GM23338 (cell line): ENCODE results near the gene MCAM. TPM values are rescaled to one million over a fixed set of nuclear protein-coding genes. Genes with fewer than 3 reads are reported as not detected.

Experiments
- ATAC-seq: fragments of 200-7000 bp; cut with Tn5 transposase; 3 replicates; pipeline ENCODE4 v1.9.1; 2020
- DNase-seq: peaks from one replicate; pipeline ENCODE4 v3.0.0-alpha.2; 2015; ENCODE audit warnings: low spot score
- H2AFZ ChIP-seq: fragments of 200-600 bp; sonication (generic); 2 replicates; pipeline ENCODE4 v1.8.0; 2016; ENCODE audit warnings: antibody characterized with exemption, mild to moderate bottlenecking, moderate library complexity
- H3F3A ChIP-seq: fragments of 200-600 bp; sonication (generic); replicated peaks from 2 replicates; pipeline ENCODE4 v1.8.0; 2017; ENCODE audit warnings: antibody characterized with exemption, mixed run types, low read depth
- H3K27ac ChIP-seq: fragments of 200-600 bp; sonication (generic); 2 replicates; pipeline ENCODE4 v1.6.1; 2016; ENCODE audit warnings: low read depth
- H3K27me3 ChIP-seq: fragments of 200-600 bp; sonication (generic); 2 replicates; pipeline ENCODE4 v1.8.0; 2016; ENCODE audit warnings: mild to moderate bottlenecking, mixed run types, moderate library complexity; ENCODE audit not compliant: insufficient read depth
- H3K36me3 ChIP-seq: fragments of 200-600 bp; sonication (generic); 2 replicates; pipeline ENCODE4 v1.8.0; 2016; ENCODE audit warnings: mild to moderate bottlenecking; ENCODE audit not compliant: insufficient read depth
- H3K4me1 ChIP-seq: fragments of 200-600 bp; sonication (generic); 2 replicates; pipeline ENCODE4 v1.8.0; 2016; ENCODE audit warnings: mild to moderate bottlenecking, moderate library complexity; ENCODE audit not compliant: insufficient read depth
- H3K4me2 ChIP-seq: fragments of 200-600 bp; sonication (generic); 2 replicates; pipeline ENCODE4 v1.7.1; 2017; ENCODE audit warnings: mixed run types
- H3K4me3 ChIP-seq: fragments of 200-600 bp; sonication (generic); 2 replicates; pipeline ENCODE4 v1.6.1; 2016; ENCODE audit warnings: mixed run types
- H3K79me2 ChIP-seq: fragments of 200-600 bp; sonication (generic); replicated peaks from 2 replicates; pipeline ENCODE4 v1.8.0; 2017; ENCODE audit warnings: mild to moderate bottlenecking; ENCODE audit not compliant: insufficient read depth
- H3K9me2 ChIP-seq: fragments of 200-600 bp; sonication (generic); 2 replicates; pipeline ENCODE4 v1.8.0; 2017; ENCODE audit not compliant: insufficient read depth
- H4K20me1 ChIP-seq: fragments of 200-600 bp; sonication (generic); replicated peaks from 2 replicates; pipeline ENCODE4 v1.8.0; 2017; ENCODE audit warnings: mild to moderate bottlenecking; ENCODE audit not compliant: insufficient read depth
- H3K27ac Mint-ChIP-seq: 2 replicates; pipeline ENCODE4 v1.8.0; 2020; ENCODE audit warnings: inconsistent platforms, mild to moderate bottlenecking, moderate library complexity, mixed read lengths
- H3K27me3 Mint-ChIP-seq: 3 replicates; pipeline ENCODE4 v1.8.0; 2022; ENCODE audit warnings: low read depth, mild to moderate bottlenecking, moderate library complexity, mixed read lengths, inconsistent platforms; ENCODE audit not compliant: insufficient read depth, poor library complexity
- H3K36me3 Mint-ChIP-seq: 3 replicates; pipeline ENCODE4 v1.8.0; 2021; ENCODE audit warnings: low read depth, mild to moderate bottlenecking, inconsistent platforms, moderate library complexity, mixed read lengths
- H3K4me1 Mint-ChIP-seq: 3 replicates; pipeline ENCODE4 v1.8.0; 2020; ENCODE audit warnings: mild to moderate bottlenecking, inconsistent platforms, mixed read lengths
- H3K4me3 Mint-ChIP-seq: 3 replicates; pipeline ENCODE4 v1.8.0; 2021; ENCODE audit warnings: moderate library complexity, mild to moderate bottlenecking, inconsistent platforms, mixed read lengths
- H3K9me3 Mint-ChIP-seq: 3 replicates; pipeline ENCODE4 v1.8.0; 2020; ENCODE audit warnings: moderate library complexity, mild to moderate bottlenecking, inconsistent platforms, mixed read lengths
- CREB1 ChIP-seq: fragments of 250-450 bp; sonication (Bioruptor Pico); IDR thresholded peaks from 2 replicates; pipeline ENCODE4 v1.5.0; 2020; ENCODE audit warnings: low read depth, mild to moderate bottlenecking, moderate library complexity
- EZH2 ChIP-seq: fragments of 200-600 bp; sonication (generic); IDR thresholded peaks from one replicate; pipeline ENCODE4 v1.8.0; 2017; ENCODE audit warnings: antibody characterized with exemption, mild to moderate bottlenecking, low read depth; ENCODE audit not compliant: unreplicated experiment
- JUNB ChIP-seq: IDR thresholded peaks from one replicate; pipeline ENCODE4 v1.6.1; 2016; ENCODE audit warnings: antibody characterized with exemption; ENCODE audit not compliant: unreplicated experiment
- NANOG ChIP-seq: IDR thresholded peaks from 2 replicates; pipeline ENCODE4 v1.6.1; 2016; ENCODE audit warnings: antibody characterized with exemption, borderline replicate concordance
- POLR2AphosphoS5 ChIP-seq: IDR thresholded peaks from 2 replicates; pipeline ENCODE4 v1.6.1; 2016; ENCODE audit warnings: antibody characterized with exemption, low read depth
- STAT1 ChIP-seq: IDR thresholded peaks from one replicate; pipeline ENCODE4 v1.6.1; 2016; ENCODE audit warnings: antibody characterized with exemption; ENCODE audit not compliant: unreplicated experiment
- ZNF331 ChIP-seq: fragments of 250-450 bp; sonication (Bioruptor Pico); IDR thresholded peaks from 2 replicates; pipeline ENCODE4 v1.5.0; 2020; ENCODE audit warnings: low read depth, mild to moderate bottlenecking, moderate library complexity
- polyA plus RNA-seq: library from polyadenylated mRNA; unstranded; fragments of >200 nt; fragmentation: Nextera tagmentation; extraction: Ambion mirVana; gene quantifications from 2 replicates; pipeline ENCODE4 v1.2.1, GENCODE V29; 2016
- total RNA-seq: library from RNA; depleted of rRNA; stranded (reverse); fragments of >200 nt; shearing (Covaris generic); gene quantifications from 2 replicates; pipeline ENCODE4 v1.2.3, GENCODE V29; 2014
- TF ChIP-seq, protein P1 (sequence below), 2 experiments: fragments of 200-600 bp in 1 of 2; sonication (generic) in 1 of 2; conservative IDR thresholded peaks; 2 replicates each; pipeline versions ENCODE4 v1.5.1 to v1.6.1; 2016 to 2017; ENCODE audit warnings: antibody characterized with exemption in 2 of 2, low read depth in 2 of 2, mild to moderate bottlenecking in 2 of 2, moderate library complexity in 1 of 2
- TF ChIP-seq, protein P2 (sequence below): fragments of 250-450 bp; sonication (Bioruptor Pico); IDR thresholded peaks from 2 replicates; pipeline ENCODE4 v1.5.0; 2020; ENCODE audit warnings: mild to moderate bottlenecking, moderate library complexity
- TF ChIP-seq, protein P3 (sequence below): IDR thresholded peaks from one replicate; pipeline ENCODE4 v1.6.1; 2018; ENCODE audit warnings: antibody characterized with exemption; ENCODE audit not compliant: unreplicated experiment

Gene MCAM
- total and polyA plus RNA-seq, 2 experiments from 2014 or later: 8.9 to 79.5 TPM

DNA sequence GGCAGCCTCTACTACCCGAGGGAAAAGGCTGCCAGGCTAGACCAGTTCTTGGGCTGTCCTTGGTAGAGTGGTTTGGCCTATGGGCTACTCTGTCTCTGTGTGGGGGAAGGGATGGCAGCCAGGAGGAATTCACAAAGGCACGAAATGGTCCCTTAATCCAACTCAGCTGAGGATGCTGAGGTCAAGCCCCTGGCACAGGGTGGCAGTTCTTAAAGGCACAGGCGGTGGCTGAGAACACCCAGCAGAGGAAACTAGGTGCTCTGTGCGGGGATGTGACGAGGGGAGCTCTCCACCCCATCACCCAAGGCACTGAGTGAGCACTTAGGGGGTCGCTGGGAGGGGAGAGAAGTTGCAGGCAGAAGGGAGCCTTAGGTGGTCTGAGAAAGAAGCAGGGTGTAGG lies 29.7 kb upstream of the MCAM start, which contains the start of gene MFRP:
TSS of gene MFRP (minus strand) at position 101 of the 400 bp plus-strand sequence. CDS start 192 bp downstream, outside the sequence.
- Mint-ChIP-seq H3K4me3 (no peak within 1 kb of the TSS), H3K27ac (no peak within 1 kb of the TSS)
- no peak within 1 kb of the TSS for H3K4me2 ChIP-seq

DNA sequence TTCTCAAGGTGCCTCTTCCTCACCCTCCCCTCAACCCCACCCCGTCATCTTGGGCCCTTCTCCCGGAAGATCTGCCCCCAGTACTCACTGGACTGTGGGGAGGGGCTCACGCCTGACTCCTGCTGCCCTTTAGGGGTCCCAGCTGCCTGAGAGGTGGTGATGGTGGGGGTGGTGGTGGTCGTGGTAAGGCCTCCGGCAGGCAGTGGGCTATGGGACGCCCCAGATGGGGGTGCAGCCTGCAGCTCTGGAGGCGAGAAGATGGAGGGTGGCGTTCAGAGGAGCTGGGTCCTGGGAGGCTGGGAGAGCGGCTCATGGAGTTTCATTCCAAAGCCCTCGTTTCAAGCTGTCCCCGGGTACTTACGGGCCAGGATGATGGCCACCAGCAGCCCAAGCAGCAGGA lies 28.8 kb upstream of the MCAM start:
- H3K4me3 ChIP-seq: no peak overlapping the region
- H3K27me3 ChIP-seq: peaks cover 26% of the 10 kb centered on the region
- no peaks in the 10 kb centered on the region for H3F3A ChIP-seq
- no peaks in the 10 kb centered on the region for H3K79me2 ChIP-seq
- Mint-ChIP-seq H3K9me3 (no peaks in the 10 kb centered on the region), H3K4me3 (no peak overlapping the region), H3K36me3 (no peaks in the 10 kb centered on the region), H3K27me3 (peaks cover 28% of the 10 kb centered on the region), H3K4me1 (peaks cover 13% of the 10 kb centered on the region), H3K27ac (no peak overlapping the region)
- ATAC-seq: no peak
- no peaks in the 10 kb centered on the region for H3K36me3 ChIP-seq
- no peak overlapping the region for H3K27ac ChIP-seq
- H3K4me1 ChIP-seq: peaks cover 9% of the 10 kb centered on the region
- no peaks in the 10 kb centered on the region for H4K20me1 ChIP-seq
- no peak for DNase-seq
- no peak overlapping the region for H2AFZ ChIP-seq
- H3K4me2 ChIP-seq: no peak overlapping the region
- H3K9me2 ChIP-seq: no peaks in the 10 kb centered on the region
- no peak for TF ChIP-seq STAT1
- TF ChIP-seq, protein P1, sequence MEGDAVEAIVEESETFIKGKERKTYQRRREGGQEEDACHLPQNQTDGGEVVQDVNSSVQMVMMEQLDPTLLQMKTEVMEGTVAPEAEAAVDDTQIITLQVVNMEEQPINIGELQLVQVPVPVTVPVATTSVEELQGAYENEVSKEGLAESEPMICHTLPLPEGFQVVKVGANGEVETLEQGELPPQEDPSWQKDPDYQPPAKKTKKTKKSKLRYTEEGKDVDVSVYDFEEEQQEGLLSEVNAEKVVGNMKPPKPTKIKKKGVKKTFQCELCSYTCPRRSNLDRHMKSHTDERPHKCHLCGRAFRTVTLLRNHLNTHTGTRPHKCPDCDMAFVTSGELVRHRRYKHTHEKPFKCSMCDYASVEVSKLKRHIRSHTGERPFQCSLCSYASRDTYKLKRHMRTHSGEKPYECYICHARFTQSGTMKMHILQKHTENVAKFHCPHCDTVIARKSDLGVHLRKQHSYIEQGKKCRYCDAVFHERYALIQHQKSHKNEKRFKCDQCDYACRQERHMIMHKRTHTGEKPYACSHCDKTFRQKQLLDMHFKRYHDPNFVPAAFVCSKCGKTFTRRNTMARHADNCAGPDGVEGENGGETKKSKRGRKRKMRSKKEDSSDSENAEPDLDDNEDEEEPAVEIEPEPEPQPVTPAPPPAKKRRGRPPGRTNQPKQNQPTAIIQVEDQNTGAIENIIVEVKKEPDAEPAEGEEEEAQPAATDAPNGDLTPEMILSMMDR (conservative IDR thresholded peaks at IDR 0.05; ENCODE audit: low read depth in 2 of 2): no peak
- no peak for TF ChIP-seq POLR2AphosphoS5
- TF ChIP-seq EZH2: no peak
- TF ChIP-seq CREB1 (CRISPR knock-in tag): no peak
- TF ChIP-seq ZNF331 (CRISPR knock-in tag): no peak
- no peak for TF ChIP-seq JUNB
- no peak for TF ChIP-seq NANOG
- TF ChIP-seq, protein P2, sequence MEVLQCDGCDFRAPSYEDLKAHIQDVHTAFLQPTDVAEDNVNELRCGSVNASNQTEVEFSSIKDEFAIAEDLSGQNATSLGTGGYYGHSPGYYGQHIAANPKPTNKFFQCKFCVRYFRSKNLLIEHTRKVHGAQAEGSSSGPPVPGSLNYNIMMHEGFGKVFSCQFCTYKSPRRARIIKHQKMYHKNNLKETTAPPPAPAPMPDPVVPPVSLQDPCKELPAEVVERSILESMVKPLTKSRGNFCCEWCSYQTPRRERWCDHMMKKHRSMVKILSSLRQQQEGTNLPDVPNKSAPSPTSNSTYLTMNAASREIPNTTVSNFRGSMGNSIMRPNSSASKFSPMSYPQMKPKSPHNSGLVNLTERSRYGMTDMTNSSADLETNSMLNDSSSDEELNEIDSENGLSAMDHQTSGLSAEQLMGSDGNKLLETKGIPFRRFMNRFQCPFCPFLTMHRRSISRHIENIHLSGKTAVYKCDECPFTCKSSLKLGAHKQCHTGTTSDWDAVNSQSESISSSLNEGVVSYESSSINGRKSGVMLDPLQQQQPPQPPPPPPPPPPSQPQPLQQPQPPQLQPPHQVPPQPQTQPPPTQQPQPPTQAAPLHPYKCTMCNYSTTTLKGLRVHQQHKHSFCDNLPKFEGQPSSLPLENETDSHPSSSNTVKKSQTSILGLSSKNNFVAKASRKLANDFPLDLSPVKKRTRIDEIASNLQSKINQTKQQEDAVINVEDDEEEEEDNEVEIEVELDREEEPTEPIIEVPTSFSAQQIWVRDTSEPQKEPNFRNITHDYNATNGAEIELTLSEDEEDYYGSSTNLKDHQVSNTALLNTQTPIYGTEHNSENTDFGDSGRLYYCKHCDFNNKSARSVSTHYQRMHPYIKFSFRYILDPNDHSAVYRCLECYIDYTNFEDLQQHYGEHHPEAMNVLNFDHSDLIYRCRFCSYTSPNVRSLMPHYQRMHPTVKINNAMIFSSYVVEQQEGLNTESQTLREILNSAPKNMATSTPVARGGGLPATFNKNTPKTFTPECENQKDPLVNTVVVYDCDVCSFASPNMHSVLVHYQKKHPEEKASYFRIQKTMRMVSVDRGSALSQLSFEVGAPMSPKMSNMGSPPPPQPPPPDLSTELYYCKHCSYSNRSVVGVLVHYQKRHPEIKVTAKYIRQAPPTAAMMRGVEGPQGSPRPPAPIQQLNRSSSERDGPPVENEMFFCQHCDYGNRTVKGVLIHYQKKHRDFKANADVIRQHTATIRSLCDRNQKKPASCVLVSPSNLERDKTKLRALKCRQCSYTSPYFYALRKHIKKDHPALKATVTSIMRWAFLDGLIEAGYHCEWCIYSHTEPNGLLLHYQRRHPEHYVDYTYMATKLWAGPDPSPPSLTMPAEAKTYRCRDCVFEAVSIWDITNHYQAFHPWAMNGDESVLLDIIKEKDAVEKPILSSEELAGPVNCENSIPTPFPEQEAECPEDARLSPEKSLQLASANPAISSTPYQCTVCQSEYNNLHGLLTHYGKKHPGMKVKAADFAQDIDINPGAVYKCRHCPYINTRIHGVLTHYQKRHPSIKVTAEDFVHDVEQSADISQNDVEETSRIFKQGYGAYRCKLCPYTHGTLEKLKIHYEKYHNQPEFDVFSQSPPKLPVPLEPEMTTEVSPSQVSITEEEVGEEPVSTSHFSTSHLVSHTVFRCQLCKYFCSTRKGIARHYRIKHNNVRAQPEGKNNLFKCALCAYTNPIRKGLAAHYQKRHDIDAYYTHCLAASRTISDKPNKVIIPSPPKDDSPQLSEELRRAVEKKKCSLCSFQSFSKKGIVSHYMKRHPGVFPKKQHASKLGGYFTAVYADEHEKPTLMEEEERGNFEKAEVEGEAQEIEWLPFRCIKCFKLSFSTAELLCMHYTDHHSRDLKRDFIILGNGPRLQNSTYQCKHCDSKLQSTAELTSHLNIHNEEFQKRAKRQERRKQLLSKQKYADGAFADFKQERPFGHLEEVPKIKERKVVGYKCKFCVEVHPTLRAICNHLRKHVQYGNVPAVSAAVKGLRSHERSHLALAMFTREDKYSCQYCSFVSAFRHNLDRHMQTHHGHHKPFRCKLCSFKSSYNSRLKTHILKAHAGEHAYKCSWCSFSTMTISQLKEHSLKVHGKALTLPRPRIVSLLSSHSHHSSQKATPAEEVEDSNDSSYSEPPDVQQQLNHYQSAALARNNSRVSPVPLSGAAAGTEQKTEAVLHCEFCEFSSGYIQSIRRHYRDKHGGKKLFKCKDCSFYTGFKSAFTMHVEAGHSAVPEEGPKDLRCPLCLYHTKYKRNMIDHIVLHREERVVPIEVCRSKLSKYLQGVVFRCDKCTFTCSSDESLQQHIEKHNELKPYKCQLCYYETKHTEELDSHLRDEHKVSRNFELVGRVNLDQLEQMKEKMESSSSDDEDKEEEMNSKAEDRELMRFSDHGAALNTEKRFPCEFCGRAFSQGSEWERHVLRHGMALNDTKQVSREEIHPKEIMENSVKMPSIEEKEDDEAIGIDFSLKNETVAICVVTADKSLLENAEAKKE (CRISPR knock-in tag): no peak
- TF ChIP-seq, protein P3, sequence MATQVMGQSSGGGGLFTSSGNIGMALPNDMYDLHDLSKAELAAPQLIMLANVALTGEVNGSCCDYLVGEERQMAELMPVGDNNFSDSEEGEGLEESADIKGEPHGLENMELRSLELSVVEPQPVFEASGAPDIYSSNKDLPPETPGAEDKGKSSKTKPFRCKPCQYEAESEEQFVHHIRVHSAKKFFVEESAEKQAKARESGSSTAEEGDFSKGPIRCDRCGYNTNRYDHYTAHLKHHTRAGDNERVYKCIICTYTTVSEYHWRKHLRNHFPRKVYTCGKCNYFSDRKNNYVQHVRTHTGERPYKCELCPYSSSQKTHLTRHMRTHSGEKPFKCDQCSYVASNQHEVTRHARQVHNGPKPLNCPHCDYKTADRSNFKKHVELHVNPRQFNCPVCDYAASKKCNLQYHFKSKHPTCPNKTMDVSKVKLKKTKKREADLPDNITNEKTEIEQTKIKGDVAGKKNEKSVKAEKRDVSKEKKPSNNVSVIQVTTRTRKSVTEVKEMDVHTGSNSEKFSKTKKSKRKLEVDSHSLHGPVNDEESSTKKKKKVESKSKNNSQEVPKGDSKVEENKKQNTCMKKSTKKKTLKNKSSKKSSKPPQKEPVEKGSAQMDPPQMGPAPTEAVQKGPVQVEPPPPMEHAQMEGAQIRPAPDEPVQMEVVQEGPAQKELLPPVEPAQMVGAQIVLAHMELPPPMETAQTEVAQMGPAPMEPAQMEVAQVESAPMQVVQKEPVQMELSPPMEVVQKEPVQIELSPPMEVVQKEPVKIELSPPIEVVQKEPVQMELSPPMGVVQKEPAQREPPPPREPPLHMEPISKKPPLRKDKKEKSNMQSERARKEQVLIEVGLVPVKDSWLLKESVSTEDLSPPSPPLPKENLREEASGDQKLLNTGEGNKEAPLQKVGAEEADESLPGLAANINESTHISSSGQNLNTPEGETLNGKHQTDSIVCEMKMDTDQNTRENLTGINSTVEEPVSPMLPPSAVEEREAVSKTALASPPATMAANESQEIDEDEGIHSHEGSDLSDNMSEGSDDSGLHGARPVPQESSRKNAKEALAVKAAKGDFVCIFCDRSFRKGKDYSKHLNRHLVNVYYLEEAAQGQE: no peak

More for the DNA sequence above, 29.7 kb upstream of the MCAM start, which contains the start of gene MFRP:
- no peaks in the 10 kb centered on the region for H3K36me3 ChIP-seq
- no peaks in the 10 kb centered on the region for H3K9me2 ChIP-seq
- Mint-ChIP-seq H3K9me3 (no peaks in the 10 kb centered on the region), H3K36me3 (no peaks in the 10 kb centered on the region; the same call in 2 of the 3 replicates), H3K27me3 (peaks cover 21% of the 10 kb centered on the region), H3K4me1 (peaks cover 9% of the 10 kb centered on the region; the same call in 2 of the 3 replicates)
- DNase-seq (no peak), ATAC-seq (no peak)
- no peaks in the 10 kb centered on the region for H3K4me1 ChIP-seq
- H2AFZ ChIP-seq: no peak within 1 kb of the TSS
- H3K4me3 ChIP-seq: no peak within 1 kb of the TSS
- H4K20me1 ChIP-seq: no peaks in the 10 kb centered on the region
- no peaks in the 10 kb centered on the region for H3K79me2 ChIP-seq
- no peak within 1 kb of the TSS for H3K27ac ChIP-seq
- TF ChIP-seq NANOG (no peak), ZNF331 (CRISPR knock-in tag) (no peak), EZH2 (no peak), CREB1 (CRISPR knock-in tag) (no peak)
- H3F3A ChIP-seq: no peaks in the 10 kb centered on the region
- peaks cover 17% of the 10 kb centered on the region for H3K27me3 ChIP-seq
